A549 (cell line): ENCODE measurements around the gene RAET1E. TPM values are rescaled to one million over a fixed set of nuclear protein-coding genes. Genes with fewer than 3 reads are reported as not detected.
"Not testable (repeated sequence)": the region's sequence is repeated elsewhere in the genome, so short reads cannot be mapped to it uniquely, and the experiment has no call there.

Source experiments
- ATAC-seq, 2 experiments: fragments of 200-7000 bp in 1 of 2; fragments of >200 bp in 1 of 2; cut with Nextera tagmentation in 1 of 2; cut with Tn5 transposase in 1 of 2; 3 replicates each; pipeline versions ENCODE4 v1.8.0 to v1.9.1; 2018 to 2020; ENCODE audit warnings: mild to moderate bottlenecking in 1 of 2, moderate library complexity in 1 of 2
- CTCF ChIA-PET: fragments of 300-600 bp; sonication (Branson Sonifier 250); formaldehyde crosslinking; extraction: SDS; loops from one replicate; lab custom pipeline; 2021; ENCODE audit warnings: antibody characterized with exemption, inconsistent platforms; lab: Yijun Ruan, JAX
- POLR2A ChIA-PET: fragments of 350-600 bp; formaldehyde crosslinking; extraction: SDS; loops from one replicate; lab custom pipeline; 2021; ENCODE audit warnings: antibody characterized with exemption, inconsistent platforms; lab: Yijun Ruan, JAX
- DNase-seq, 2 experiments: peaks; one replicate each; pipeline versions ENCODE4 v3.0.0 to v3.0.0-alpha.2; 2011 to 2016; ENCODE audit warnings: low read depth in 1 of 2, low spot score in 1 of 2
- FAIRE-seq: peaks from 2 replicates; lab custom pipeline; 2011; peaks lifted over from hg19 to GRCh38; lab: Jason Lieb, UNC
- H3K27ac ChIP-seq, 2 experiments: fragments of >200 bp; sonication (Bioruptor Twin); formaldehyde crosslinking; 3 replicates each; pipeline ENCODE4 v1.5.1; 2016 to 2017
- H3K4me1 ChIP-seq: fragments of >200 bp; sonication (Bioruptor Twin); formaldehyde crosslinking; 3 replicates; pipeline ENCODE4 v1.6.1; 2016
- H3K4me2 ChIP-seq: fragments of >200 bp; sonication (Bioruptor Twin); formaldehyde crosslinking; 3 replicates; pipeline ENCODE4 v1.6.1; 2016
- H3K4me3 ChIP-seq: fragments of >200 bp; sonication (Bioruptor Twin); formaldehyde crosslinking; 3 replicates; pipeline ENCODE4 v1.5.1; 2016
- H3K9me3 ChIP-seq: fragments of >200 bp; sonication (Bioruptor Twin); formaldehyde crosslinking; 3 replicates; pipeline ENCODE4 v1.6.1; 2016
- ATOH8 ChIP-seq: fragments of 250-450 bp; sonication (Bioruptor Pico); IDR thresholded peaks from 2 replicates; pipeline ENCODE4 v1.5.0; 2020; ENCODE audit warnings: low read depth, mild to moderate bottlenecking, moderate library complexity
- BHLHE40 ChIP-seq: IDR thresholded peaks from 2 replicates; pipeline ENCODE4 v1.6.1; 2012; ENCODE audit warnings: low read depth, low read length, inconsistent platforms
- CBX8 ChIP-seq: fragments of 200-600 bp; sonication (generic); IDR thresholded peaks from 2 replicates; pipeline ENCODE4 v1.6.1; 2016
- CHD4 ChIP-seq: fragments of 200-600 bp; sonication (generic); IDR thresholded peaks from 2 replicates; pipeline ENCODE4 v1.6.1; 2016; ENCODE audit warnings: antibody characterized with exemption, mild to moderate bottlenecking, borderline replicate concordance
- E2F6 ChIP-seq: IDR thresholded peaks from 2 replicates; pipeline ENCODE4 v1.6.1; 2012; ENCODE audit warnings: low read depth, borderline replicate concordance
- ELK1 ChIP-seq: fragments of 150-350 bp; IDR thresholded peaks from 2 replicates; pipeline ENCODE4 v1.6.1; 2014; ENCODE audit warnings: low read depth, mild to moderate bottlenecking, low read length
- FOSB ChIP-seq: fragments of 250-450 bp; sonication (Bioruptor Pico); IDR thresholded peaks from 2 replicates; pipeline ENCODE4 v1.5.0; 2020; ENCODE audit warnings: mild to moderate bottlenecking, moderate library complexity
- HMGXB4 ChIP-seq: fragments of 250-450 bp; sonication (Bioruptor Pico); IDR thresholded peaks from 2 replicates; pipeline ENCODE4 v1.5.0; 2021; ENCODE audit warnings: mild to moderate bottlenecking, moderate library complexity, borderline replicate concordance
- MAZ ChIP-seq: fragments of 150-350 bp; IDR thresholded peaks from 2 replicates; pipeline ENCODE4 v1.6.1; 2014; ENCODE audit warnings: antibody characterized with exemption, low read depth, low read length, borderline replicate concordance
- MYC ChIP-seq: IDR thresholded peaks from 2 replicates; pipeline ENCODE4 v1.6.1; 2012; ENCODE audit warnings: mild to moderate bottlenecking, inconsistent platforms, low read length, improper control_type of control experiment, borderline replicate concordance
- POLR2A ChIP-seq: IDR thresholded peaks from 2 replicates; pipeline ENCODE4 v1.6.1; 2012; ENCODE audit warnings: mild to moderate bottlenecking, low read length
- POLR2AphosphoS2 ChIP-seq: conservative IDR thresholded peaks from 2 replicates; pipeline ENCODE4 v1.6.1; 2012; ENCODE audit warnings: low read length, improper control_type of control experiment, inconsistent platforms
- REST ChIP-seq: fragments of 200-600 bp; sonication (generic); IDR thresholded peaks from 2 replicates; pipeline ENCODE4 v1.6.1; 2016; ENCODE audit warnings: antibody characterized with exemption, mild to moderate bottlenecking, moderate library complexity
- SREBF2 ChIP-seq: fragments of 450-650 bp; IDR thresholded peaks from 2 replicates; pipeline ENCODE4 v1.6.1; 2014; ENCODE audit warnings: mild to moderate bottlenecking, moderate library complexity
- USF2 ChIP-seq: fragments of 450-650 bp; IDR thresholded peaks from 2 replicates; pipeline ENCODE4 v1.6.1; 2014; ENCODE audit warnings: antibody characterized with exemption
- ZNF302 ChIP-seq: fragments of 250-450 bp; sonication (Bioruptor Pico); IDR thresholded peaks from 2 replicates; pipeline ENCODE4 v1.9.0; 2021; ENCODE audit warnings: inconsistent platforms, mild to moderate bottlenecking, moderate library complexity
- WGBS: methylation state at CpG from one replicate; pipeline ENCODE4 v1.1.6; 2017; ENCODE audit errors: missing lambda C conversion rate; 5-methylcytosine and 5-hydroxymethylcytosine counted together
- polyA plus RNA-seq, 4 experiments: library from polyadenylated mRNA; depleted of rRNA in 3 of 4; stranded (reverse); fragments of >200 nt; fragmentation: RNase III in 1 of 4; extraction: RNeasy Plus Mini Kit Qiagen cat#74134 plus additional on column Dnase treatment in 1 of 4; gene quantifications; 2 replicates in 3 of 4; 3 replicates in 1 of 4; pipeline ENCODE4 v1.2.3, GENCODE V29; 2011 to 2017

RAET1E gene
- polyA plus RNA-seq, 2 of the 4 experiments (the other 2 are of a cell fraction), result 2.8 to 4.5 TPM

- no peak for TF ChIP-seq BHLHE40
- no peak for TF ChIP-seq HMGXB4 (CRISPR knock-in tag)
- no peak for TF ChIP-seq POLR2A
- no peak for TF ChIP-seq REST
- no peak for TF ChIP-seq MAZ
- TF ChIP-seq CHD4, result no peak
- no peak for TF ChIP-seq POLR2AphosphoS2
- no peak for TF ChIP-seq E2F6
- no peak for TF ChIP-seq USF2
- TF ChIP-seq CBX8, result no peak
- TF ChIP-seq ZNF302, result no peak
- TF ChIP-seq ATOH8 (CRISPR knock-in tag), result no peak
- TF ChIP-seq ELK1, result no peak
- TF ChIP-seq FOSB (CRISPR knock-in tag), result no peak
- no peak for TF ChIP-seq MYC
- no peak for TF ChIP-seq SREBF2
- Histone ChIP-seq H3K27ac (peak overlapping the region; percentile 88 to 91), H3K4me2 (peak overlapping the region; percentile 97), H3K4me1 (peaks cover 90% of the 10 kb centered on the region), H3K9me3 (no peaks in the 10 kb centered on the region), H3K4me3 (peak overlapping the region; percentile 35; the same call in 2 of the 3 replicates)
- ATAC-seq, result peak; percentile 76 to 80
- no peak for FAIRE-seq
- WGBS, result 5% methylated on average over 6 of the region's 6 CpGs
- ChIA-PET POLR2A (interaction anchor here (1.0 to 1.6 kb wide), 2 partner anchors 9 to 34 kb away, joined by 3 to 7 read pairs; partner anchors contain the start of gene LRP11), CTCF (interaction anchor here (0.7 to 6.4 kb wide), 5 partner anchors 9 to 45 kb away, joined by 3 to 45 read pairs (median 8); no protein-coding TSS in a partner anchor)
- DNase-seq, result peak; percentile 28 to 60
These were observed 43.4 kb downstream of the RAET1E start for GRCh38 chr6:149854532-149854931.

- CTCF ChIA-PET, result interaction anchor here (0.7 to 6.4 kb wide), 5 partner anchors 10 to 45 kb away, joined by 3 to 45 read pairs (median 8); no protein-coding TSS in a partner anchor
- 68% methylated on average over 4 of the region's 4 CpGs for WGBS
These were observed 43.9 kb downstream of the RAET1E start for GRCh38 chr6:149854017-149854416.

More at GRCh38 chr6:149854017-149854416, 43.9 kb downstream of the RAET1E start:
- Histone ChIP-seq H3K4me2 (peak overlapping the region; percentile 97), H3K27ac (peak overlapping the region; percentile 88 to 91), H3K4me1 (peaks cover 87% of the 10 kb centered on the region)
- not testable (repeated sequence) for H3K4me3 ChIP-seq, H3K9me3 ChIP-seq, ATAC-seq, FAIRE-seq, DNase-seq
- POLR2A ChIA-PET, result interaction anchor here (1.0 to 1.6 kb wide), 2 partner anchors 10 to 35 kb away, joined by 3 to 7 read pairs; partner anchors contain the start of gene LRP11
